Esophagus mucosa (tissue), 1 donor: ENCODE data around the gene CHST11. TPM values are rescaled to one million over a fixed set of nuclear protein-coding genes. Genes with fewer than 3 reads are reported as not detected.

Experiments
- ATAC-seq: fragments of 200-7000 bp; cut with Tn5 transposase; one replicate; pipeline ENCODE4 v1.9.1; 2020
- total RNA-seq: library from RNA; stranded (reverse); gene quantifications from one replicate; pipeline ENCODE4 v1.2.4, GENCODE V29; 2023
- donor health status: DM: yes; HTN: yes; CAD: no.

The CHST11 gene
- total RNA-seq, 1 donor from 2014 or later: 7.3 TPM

- ATAC-seq: no peak
Measured at GRCh38 chr12:104657726-104658484, 201.2 kb downstream of the CHST11 start.

DNA sequence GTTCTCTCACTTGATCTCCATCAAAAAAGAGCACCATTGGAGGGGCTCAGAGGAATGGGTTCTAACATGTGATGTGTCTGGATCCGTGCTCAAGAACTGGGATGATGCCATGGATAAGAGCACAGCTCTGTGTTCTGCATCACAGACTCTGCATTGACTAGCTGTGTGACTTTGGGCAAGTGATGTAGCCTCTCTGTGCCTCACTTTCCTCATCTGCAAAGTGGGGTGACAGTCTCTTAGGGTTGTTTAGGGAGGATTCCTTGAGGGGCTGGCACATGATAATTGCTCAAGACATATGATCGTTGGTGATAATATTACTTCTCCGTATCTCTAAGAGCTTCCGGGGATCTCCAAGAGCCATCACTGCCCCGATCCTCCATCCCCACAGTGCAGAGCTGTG, 202.3 kb downstream of the CHST11 start:
- ATAC-seq: no peak

DNA sequence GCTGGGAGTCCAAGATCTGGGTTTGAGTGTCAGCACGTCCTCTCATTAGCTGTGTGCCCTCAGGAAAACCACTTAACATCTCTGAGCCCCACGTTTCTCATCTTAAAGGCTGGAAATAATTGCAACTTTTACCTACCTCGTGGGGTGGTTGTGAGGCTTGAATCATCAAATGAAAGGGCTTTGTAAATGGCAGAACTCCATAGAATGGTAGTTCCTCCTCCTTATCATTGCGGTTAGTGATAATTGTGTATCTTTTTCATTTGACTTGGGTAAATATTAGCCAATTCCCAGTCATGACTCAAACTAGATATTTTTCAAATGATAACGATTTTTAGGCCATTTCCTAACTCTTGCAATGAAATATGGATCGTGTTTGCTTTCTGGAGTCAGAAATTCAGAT, 205.5 kb downstream of the CHST11 start:
- ATAC-seq: no peak

DNA sequence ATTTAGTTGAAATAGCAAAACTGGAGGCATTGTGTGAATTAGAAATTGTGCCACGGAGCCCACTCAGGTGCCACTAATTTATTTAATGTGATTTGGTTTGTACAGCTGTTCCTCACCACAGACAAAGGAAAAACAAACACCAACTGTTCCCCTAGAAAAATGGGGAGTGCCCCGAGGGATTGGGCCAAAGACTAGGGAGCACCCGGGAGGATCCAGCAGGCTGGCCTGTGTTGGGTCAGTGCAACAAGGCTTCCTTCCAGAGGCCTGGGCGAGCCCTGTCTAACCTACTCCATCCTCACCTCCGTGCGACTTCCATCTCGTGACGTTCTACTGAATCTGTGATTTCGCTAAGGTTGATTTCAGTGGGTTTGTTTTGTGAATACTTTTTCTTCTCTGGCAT, 206.2 kb downstream of the CHST11 start:
- ATAC-seq: no peak

- ATAC-seq: no peak
Measured at GRCh38 chr12:104664351-104664750, 207.6 kb downstream of the CHST11 start.

GRCh38 chr12:104665296-104665695, 208.5 kb downstream of the CHST11 start:
- ATAC-seq: peak; percentile 66

- ATAC-seq: no peak
Measured at GRCh38 chr12:104667139-104667538, 210.4 kb downstream of the CHST11 start.

- no peak for ATAC-seq
Measured at GRCh38 chr12:104668274-104668718, 211.5 kb downstream of the CHST11 start.

GRCh38 chr12:104669089-104669721, 212.5 kb downstream of the CHST11 start:
- peak; percentile 19 for ATAC-seq

DNA sequence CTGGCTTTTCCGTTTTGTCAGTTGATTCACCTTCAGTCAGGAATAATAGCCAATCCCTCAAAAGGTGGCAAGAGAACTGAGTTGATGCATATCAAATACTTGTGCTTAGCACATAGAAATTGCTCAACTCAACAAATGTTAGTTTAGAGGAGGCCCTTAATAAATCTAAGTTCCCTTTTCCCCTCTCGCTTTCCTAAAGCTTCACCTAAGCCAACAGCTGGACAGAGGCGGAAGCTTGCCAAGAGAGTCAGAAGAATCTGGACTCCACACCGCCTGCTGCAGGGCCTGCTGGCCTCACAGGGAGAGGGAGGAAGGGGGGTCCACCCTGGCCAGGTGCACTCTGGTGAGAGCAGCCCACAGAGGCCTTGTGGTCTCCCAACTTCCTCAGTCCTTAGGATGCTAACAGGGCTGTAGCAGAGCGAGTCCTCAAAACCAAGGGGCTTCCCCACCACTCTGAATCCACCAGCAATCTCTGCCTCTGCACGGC, 213.1 kb downstream of the CHST11 start:
- ATAC-seq: peak; percentile 12

DNA sequence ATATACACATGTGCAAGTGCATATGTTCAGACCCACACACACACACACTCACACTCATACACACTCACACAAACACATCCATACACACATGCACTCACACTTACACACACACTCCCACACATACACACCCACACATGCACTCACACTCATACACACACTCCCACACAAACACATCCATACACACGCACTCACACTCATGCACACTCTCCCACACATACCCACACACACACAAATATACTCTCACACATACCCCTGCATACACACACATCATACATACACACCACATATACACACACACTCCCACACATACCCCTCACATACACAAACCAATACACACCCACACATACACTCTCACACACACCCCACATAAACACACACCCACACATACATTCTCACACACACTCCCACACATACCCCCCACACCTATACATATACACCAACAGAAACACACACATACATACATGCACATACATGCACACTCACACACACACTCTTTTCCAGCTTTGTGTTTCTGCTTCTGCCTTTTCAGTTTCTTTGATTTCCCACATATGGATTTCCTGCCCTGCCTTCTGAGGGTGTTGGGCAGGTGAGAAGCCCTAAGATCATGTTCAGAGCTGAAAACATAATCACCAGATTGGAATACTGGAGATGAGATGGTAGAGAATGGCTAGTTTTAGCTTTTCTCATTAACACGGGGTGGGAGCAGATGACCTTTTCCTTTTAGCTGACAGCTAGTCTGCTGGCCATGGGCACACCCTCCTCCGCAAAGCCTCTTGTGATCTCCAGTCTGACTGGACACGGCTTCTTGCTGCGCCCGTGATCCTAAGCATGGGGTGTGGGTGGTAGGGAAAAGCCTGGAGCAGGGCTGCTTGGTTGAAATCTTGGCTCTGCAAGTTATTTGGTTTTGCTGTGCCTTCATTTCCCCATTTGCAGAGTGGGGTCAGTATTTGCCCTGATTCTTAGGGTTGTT, 214.0 kb downstream of the CHST11 start:
- no peak for ATAC-seq

GRCh38 chr12:104671409-104672095, 214.8 kb downstream of the CHST11 start:
- ATAC-seq: peak; percentile 77

GRCh38 chr12:104672096-104672445, 215.3 kb downstream of the CHST11 start:
- peak; percentile 7 for ATAC-seq

- ATAC-seq: peak; percentile 53
Measured at GRCh38 chr12:104672501-104673265, 215.9 kb downstream of the CHST11 start.

- no peak for ATAC-seq
Measured at GRCh38 chr12:104673294-104673693, 216.5 kb downstream of the CHST11 start.

GRCh38 chr12:104673696-104674482, 217.1 kb downstream of the CHST11 start:
- no peak for ATAC-seq

DNA sequence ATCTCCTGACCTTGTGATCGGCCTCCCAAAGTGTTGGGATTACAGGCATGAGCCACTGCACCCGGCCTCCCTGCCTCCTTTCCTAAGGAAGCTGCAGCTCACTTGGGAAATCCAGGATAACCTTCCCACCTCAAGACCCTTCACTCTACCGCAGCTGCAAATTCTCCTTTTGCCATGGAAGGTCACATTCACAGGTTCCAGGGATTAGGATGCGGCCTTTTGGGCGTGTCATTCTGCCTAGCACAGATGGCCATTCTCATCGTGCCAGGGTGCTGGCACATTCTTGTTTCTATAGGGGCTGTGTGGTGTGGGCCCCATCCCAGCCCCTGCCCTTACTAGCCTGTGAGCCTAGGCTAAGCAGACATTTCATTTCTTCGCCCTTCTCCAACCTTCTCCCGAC, 219.9 kb downstream of the CHST11 start:
- ATAC-seq: no peak

- peak; percentile 65 for ATAC-seq
Measured at GRCh38 chr12:104677441-104678089, 220.8 kb downstream of the CHST11 start.

DNA sequence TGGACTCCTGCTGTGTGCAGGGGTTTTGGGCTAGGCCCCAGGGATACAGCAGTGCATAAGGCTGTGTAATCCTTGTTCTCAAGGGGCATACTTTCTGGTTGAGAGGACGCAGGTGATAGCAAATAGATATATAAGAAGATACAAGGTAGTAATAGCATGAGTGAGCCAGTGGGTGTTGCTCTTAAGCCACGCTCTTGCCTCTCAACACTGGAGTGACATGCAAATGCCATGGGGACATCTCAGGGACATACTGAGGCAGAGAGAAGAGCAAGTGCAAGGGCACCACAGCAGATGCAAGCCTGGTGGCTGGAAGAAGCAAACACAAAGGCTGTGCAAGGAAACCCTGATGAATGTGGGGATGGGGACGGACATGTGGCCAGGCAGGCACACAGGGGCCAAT, 223.3 kb downstream of the CHST11 start:
- ATAC-seq: peak; percentile 35

- ATAC-seq: no peak
Measured at GRCh38 chr12:104680491-104680890, 223.7 kb downstream of the CHST11 start.
